GM12878 (cell line): ENCODE data around the gene TIAM1.

Experiments
- NR2F1 ChIP-seq: fragments of 450-650 bp; conservative IDR thresholded peaks from 2 replicates; pipeline ENCODE4 v1.6.1; 2017; ENCODE audit warnings: mild to moderate bottlenecking
- SMC3 ChIP-seq: IDR thresholded peaks from 2 replicates; pipeline ENCODE4 v1.6.1; 2011; ENCODE audit warnings: low read length, improper control_type of control experiment, borderline replicate concordance
- USF2 ChIP-seq: IDR thresholded peaks from 2 replicates; pipeline ENCODE4 v1.6.1; 2011; ENCODE audit warnings: low read depth, low read length, improper control_type of control experiment, borderline replicate concordance
- TF ChIP-seq, protein P1 (sequence below), 3 experiments: IDR thresholded peaks in 2 of 3; conservative IDR thresholded peaks in 1 of 3; 2 replicates each; pipeline ENCODE4 v1.5.1; 2011; ENCODE audit warnings: low read depth in 3 of 3, low read length in 3 of 3, mild to moderate bottlenecking in 3 of 3, control low read depth in 2 of 3, moderate library complexity in 2 of 3, inconsistent platforms in 1 of 3, mixed read lengths in 1 of 3; ENCODE audit not compliant: control insufficient read depth in 2 of 3, insufficient read depth in 1 of 3; ENCODE audit errors: extremely low read depth in 1 of 3

- TF ChIP-seq SMC3 (no peak), USF2 (no peak), NR2F1 (no peak)
- TF ChIP-seq, protein P1, sequence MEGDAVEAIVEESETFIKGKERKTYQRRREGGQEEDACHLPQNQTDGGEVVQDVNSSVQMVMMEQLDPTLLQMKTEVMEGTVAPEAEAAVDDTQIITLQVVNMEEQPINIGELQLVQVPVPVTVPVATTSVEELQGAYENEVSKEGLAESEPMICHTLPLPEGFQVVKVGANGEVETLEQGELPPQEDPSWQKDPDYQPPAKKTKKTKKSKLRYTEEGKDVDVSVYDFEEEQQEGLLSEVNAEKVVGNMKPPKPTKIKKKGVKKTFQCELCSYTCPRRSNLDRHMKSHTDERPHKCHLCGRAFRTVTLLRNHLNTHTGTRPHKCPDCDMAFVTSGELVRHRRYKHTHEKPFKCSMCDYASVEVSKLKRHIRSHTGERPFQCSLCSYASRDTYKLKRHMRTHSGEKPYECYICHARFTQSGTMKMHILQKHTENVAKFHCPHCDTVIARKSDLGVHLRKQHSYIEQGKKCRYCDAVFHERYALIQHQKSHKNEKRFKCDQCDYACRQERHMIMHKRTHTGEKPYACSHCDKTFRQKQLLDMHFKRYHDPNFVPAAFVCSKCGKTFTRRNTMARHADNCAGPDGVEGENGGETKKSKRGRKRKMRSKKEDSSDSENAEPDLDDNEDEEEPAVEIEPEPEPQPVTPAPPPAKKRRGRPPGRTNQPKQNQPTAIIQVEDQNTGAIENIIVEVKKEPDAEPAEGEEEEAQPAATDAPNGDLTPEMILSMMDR (IDR thresholded peaks at IDR 0.05 in 2 of 3, conservative IDR thresholded peaks at IDR 0.05 in 1 of 3; ENCODE audit: control insufficient read depth in 2 of 3, extremely low read depth in 1 of 3, insufficient read depth in 1 of 3, low read depth in 3 of 3, low read length in 3 of 3) = no peak
These were observed 187.9 kb downstream of the TIAM1 start for GRCh38 chr21:31156169-31156568.
